IPS-20b (cell line): ENCODE results near the gene CCNY.
"Not testable (repeated sequence)": the region's sequence is repeated elsewhere in the genome, so short reads cannot be mapped to it uniquely, and the experiment has no call there.

Experiments used
- H3K27ac ChIP-seq: one replicate; pipeline ENCODE4 v1.5.1; 2013; ENCODE audit warnings: low read length
- H3K27me3 ChIP-seq: 2 replicates; pipeline ENCODE4 v1.6.1; 2013; ENCODE audit warnings: mild to moderate bottlenecking, low read length, inconsistent platforms; ENCODE audit not compliant: insufficient read depth
- H3K36me3 ChIP-seq: 2 replicates; pipeline ENCODE4 v1.6.1; 2013; ENCODE audit warnings: low read depth, mild to moderate bottlenecking, inconsistent platforms, low read length, moderate library complexity; ENCODE audit not compliant: insufficient read depth
- H3K4me1 ChIP-seq: 2 replicates; pipeline ENCODE4 v1.6.1; 2013; ENCODE audit warnings: mild to moderate bottlenecking, control low read depth, inconsistent platforms, low read length, moderate library complexity; ENCODE audit not compliant: insufficient read depth
- H3K4me3 ChIP-seq: 2 replicates; pipeline ENCODE4 v1.5.1; 2013; ENCODE audit warnings: mild to moderate bottlenecking, low read length, inconsistent platforms
- H3K9ac ChIP-seq: 2 replicates; pipeline ENCODE4 v1.6.1; 2013; ENCODE audit warnings: low read depth, mild to moderate bottlenecking, inconsistent platforms, low read length, moderate library complexity
- H3K9me3 ChIP-seq: 2 replicates; pipeline ENCODE4 v1.6.1; 2013; ENCODE audit warnings: mild to moderate bottlenecking, low read depth, low read length, inconsistent platforms; ENCODE audit not compliant: insufficient read depth

Gene CCNY

DNA sequence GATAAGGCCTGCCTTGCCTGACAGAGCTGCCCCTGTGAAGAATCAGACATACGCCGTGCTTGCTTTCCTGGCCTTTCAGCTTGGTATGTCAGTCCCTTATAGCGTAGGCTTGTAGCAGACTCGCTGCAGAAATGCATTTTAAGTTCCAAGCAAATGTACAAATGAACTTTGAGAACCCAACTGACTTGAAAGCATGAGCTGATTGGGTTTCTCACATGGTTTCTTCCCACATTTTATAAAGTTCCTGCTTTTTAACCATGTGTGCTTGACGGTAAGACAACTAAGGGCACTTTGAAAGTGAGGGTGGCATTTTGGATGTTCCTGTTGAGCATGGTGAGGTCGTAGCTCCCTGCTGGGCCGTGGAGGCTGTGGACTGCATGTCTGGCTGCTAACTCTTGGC, 62.6 kb downstream of the CCNY start:
- H3K4me1 ChIP-seq: peaks cover 39% of the 10 kb centered on the region
- no peaks in the 10 kb centered on the region for H3K36me3 ChIP-seq
- no peak overlapping the region for H3K4me3 ChIP-seq
- no peak overlapping the region for H3K27ac ChIP-seq
- H3K27me3 ChIP-seq: no peaks in the 10 kb centered on the region
- H3K9me3 ChIP-seq: peaks cover 6% of the 10 kb centered on the region; the same call in 1 of the 2 replicates
- no peak overlapping the region for H3K9ac ChIP-seq

- Histone ChIP-seq H3K4me1 (peaks cover 33% of the 10 kb centered on the region), H3K9me3 (peaks cover 6% of the 10 kb centered on the region; the same call in 1 of the 2 replicates), H3K4me3 (no peak overlapping the region), H3K36me3 (no peaks in the 10 kb centered on the region), H3K27me3 (no peaks in the 10 kb centered on the region), H3K9ac (no peak overlapping the region), H3K27ac (no peak overlapping the region)
These were observed 63.2 kb downstream of the CCNY start for GRCh38 chr10:35399414-35400009.

DNA sequence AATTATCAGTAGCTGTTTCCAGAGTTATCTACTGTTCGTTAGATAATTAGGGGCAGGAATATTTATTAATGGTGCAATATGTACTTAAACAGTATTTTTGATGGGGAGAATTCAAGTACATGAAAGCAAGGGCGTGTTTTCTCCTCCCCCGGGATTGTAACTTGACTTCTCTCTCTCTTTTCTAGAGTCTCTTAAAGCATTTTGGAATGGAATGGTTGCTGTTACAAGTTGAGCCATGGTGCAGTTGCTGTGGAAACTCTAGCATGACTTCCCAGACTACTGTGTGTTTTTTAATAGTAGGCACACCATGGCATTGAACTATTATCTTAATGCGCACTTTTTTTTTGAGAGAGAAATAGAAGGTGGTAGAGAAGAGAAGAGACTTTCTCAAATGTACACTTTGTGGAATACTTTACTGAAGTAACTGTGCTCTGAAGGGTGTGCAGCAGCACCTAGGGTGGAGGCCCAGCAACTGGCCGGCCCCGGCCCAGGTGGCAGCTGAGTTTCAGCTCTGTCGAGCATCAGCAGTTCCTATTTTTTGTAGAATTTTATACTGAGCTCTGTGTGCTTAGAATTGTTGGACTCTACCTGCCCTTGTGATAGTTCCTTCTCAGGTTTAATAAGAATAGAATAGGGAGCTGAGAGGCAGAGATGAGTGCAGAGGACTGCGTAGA, 64.4 kb downstream of the CCNY start:
- H3K9ac ChIP-seq: no peak overlapping the region
- peaks cover 6% of the 10 kb centered on the region; the same call in 1 of the 2 replicates for H3K9me3 ChIP-seq
- H3K27me3 ChIP-seq: no peaks in the 10 kb centered on the region
- no peak overlapping the region for H3K4me3 ChIP-seq
- peaks cover 22% of the 10 kb centered on the region for H3K4me1 ChIP-seq
- H3K36me3 ChIP-seq: no peaks in the 10 kb centered on the region
- no peak overlapping the region for H3K27ac ChIP-seq

DNA sequence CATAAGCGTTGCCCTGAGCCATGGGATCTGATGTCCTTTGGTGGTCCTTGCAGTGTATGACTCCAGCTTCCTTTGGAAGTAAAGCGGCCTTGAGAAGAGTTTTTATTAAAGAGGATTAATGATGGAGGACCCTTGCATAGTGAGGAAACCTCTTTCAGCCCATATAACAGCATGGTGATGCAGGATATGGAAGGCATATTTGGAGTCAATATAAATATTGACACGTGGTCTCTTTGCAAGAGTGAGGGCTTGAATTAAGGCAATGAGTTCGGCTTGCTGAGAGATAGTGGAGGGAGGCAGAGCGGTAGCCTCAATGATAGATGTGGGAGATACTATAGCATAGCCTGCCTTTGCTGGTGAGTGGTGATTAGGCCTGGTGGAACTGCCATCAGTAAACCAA, 67.2 kb downstream of the CCNY start:
- H3K27me3 ChIP-seq, H3K27ac ChIP-seq, H3K9ac ChIP-seq, H3K4me3 ChIP-seq, H3K4me1 ChIP-seq, H3K36me3 ChIP-seq, H3K9me3 ChIP-seq: not testable (repeated sequence)

GRCh38 chr10:35404077-35404476, 67.8 kb downstream of the CCNY start:
- H3K27ac ChIP-seq, H3K9me3 ChIP-seq, H3K4me1 ChIP-seq, H3K27me3 ChIP-seq, H3K36me3 ChIP-seq, H3K4me3 ChIP-seq, H3K9ac ChIP-seq: not testable (repeated sequence)

- not testable (repeated sequence) for H3K4me1 ChIP-seq, H3K4me3 ChIP-seq, H3K27ac ChIP-seq, H3K9ac ChIP-seq, H3K27me3 ChIP-seq, H3K9me3 ChIP-seq, H3K36me3 ChIP-seq
These were observed 69.8 kb downstream of the CCNY start for GRCh38 chr10:35406003-35406630.

GRCh38 chr10:35407696-35408095, 71.4 kb downstream of the CCNY start:
- not testable (repeated sequence) for H3K36me3 ChIP-seq, H3K9me3 ChIP-seq, H3K9ac ChIP-seq, H3K27me3 ChIP-seq, H3K4me1 ChIP-seq, H3K27ac ChIP-seq, H3K4me3 ChIP-seq

GRCh38 chr10:35409094-35409582, 72.8 kb downstream of the CCNY start:
- no peaks in the 10 kb centered on the region for H3K27me3 ChIP-seq
- H3K4me1 ChIP-seq: peaks cover 9% of the 10 kb centered on the region
- H3K36me3 ChIP-seq: no peaks in the 10 kb centered on the region
- no peak overlapping the region for H3K9ac ChIP-seq
- no peak overlapping the region for H3K4me3 ChIP-seq
- H3K27ac ChIP-seq: no peak overlapping the region
- H3K9me3 ChIP-seq: no peaks in the 10 kb centered on the region

- H3K36me3 ChIP-seq: no peaks in the 10 kb centered on the region
- H3K4me3 ChIP-seq: no peak overlapping the region
- peaks cover 14% of the 10 kb centered on the region for H3K4me1 ChIP-seq
- H3K9me3 ChIP-seq: no peaks in the 10 kb centered on the region
- H3K9ac ChIP-seq: no peak overlapping the region
- no peak overlapping the region for H3K27ac ChIP-seq
- H3K27me3 ChIP-seq: no peaks in the 10 kb centered on the region
These were observed 73.5 kb downstream of the CCNY start for GRCh38 chr10:35409808-35410207.

GRCh38 chr10:35412003-35412723, 75.9 kb downstream of the CCNY start:
- Histone ChIP-seq H3K4me1 (peaks cover 23% of the 10 kb centered on the region), H3K4me3 (no peak overlapping the region), H3K9ac (no peak overlapping the region), H3K27me3 (no peaks in the 10 kb centered on the region), H3K27ac (no peak overlapping the region), H3K36me3 (no peaks in the 10 kb centered on the region), H3K9me3 (no peaks in the 10 kb centered on the region)

- Histone ChIP-seq H3K36me3 (no peaks in the 10 kb centered on the region), H3K9me3 (no peaks in the 10 kb centered on the region), H3K4me3 (no peak overlapping the region), H3K4me1 (peaks cover 27% of the 10 kb centered on the region), H3K27ac (no peak overlapping the region), H3K27me3 (no peaks in the 10 kb centered on the region), H3K9ac (no peak overlapping the region)
These were observed 76.7 kb downstream of the CCNY start for GRCh38 chr10:35412900-35413491.
